GM19240 (cell line): ENCODE results near the gene SPDYE4.

Experiments used
- DNase-seq: peaks from one replicate; pipeline ENCODE4 v3.0.0; 2011; ENCODE audit warnings: low spot score; ENCODE audit not compliant: insufficient read length

Gene SPDYE4

GRCh38 chr17:8713315-8713714 lies 45.0 kb downstream of the SPDYE4 start:
- no peak for DNase-seq

DNA sequence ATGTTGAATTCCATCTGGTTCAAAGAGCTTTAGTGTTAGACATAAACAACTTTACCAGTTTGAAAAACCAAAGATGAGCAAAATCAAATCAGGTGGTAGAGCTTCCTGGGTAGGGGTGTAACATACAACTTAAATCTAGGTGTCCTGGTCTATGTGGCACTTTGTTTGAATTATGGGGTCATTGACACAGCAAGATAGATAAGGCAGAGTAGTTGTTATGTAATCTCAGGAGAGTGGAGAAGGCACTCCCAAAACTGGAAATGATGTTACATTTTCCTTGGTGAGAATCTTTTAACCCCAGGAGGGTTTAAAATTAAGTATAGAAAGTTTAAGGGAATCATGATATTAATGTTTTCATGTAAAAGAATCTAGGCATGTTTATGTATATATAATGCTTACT lies 45.6 kb downstream of the SPDYE4 start:
- no peak for DNase-seq

- no peak for DNase-seq
Measured at GRCh38 chr17:8711291-8711690, 47.1 kb downstream of the SPDYE4 start.

DNA sequence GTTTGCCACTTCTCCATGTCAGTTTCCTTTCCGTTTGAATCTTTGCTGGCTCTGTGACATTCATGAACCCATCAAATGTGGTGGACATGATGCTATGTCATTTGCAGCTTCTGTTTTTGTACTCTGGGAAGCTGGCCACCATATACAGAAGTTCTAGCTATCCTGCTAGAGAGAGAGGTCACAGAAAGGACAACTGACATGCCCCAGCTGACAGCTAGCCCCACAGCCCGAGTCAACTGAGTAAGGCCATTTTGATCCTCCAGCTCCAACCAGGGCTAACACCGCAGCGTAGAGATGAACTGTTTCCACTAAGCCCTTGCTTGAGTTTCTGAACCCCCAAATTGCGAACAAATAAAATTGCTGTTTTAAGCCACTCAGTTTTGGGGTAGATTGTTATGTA lies 47.5 kb downstream of the SPDYE4 start:
- DNase-seq: no peak

GRCh38 chr17:8709006-8709405 lies 49.3 kb downstream of the SPDYE4 start:
- DNase-seq: no peak

DNA sequence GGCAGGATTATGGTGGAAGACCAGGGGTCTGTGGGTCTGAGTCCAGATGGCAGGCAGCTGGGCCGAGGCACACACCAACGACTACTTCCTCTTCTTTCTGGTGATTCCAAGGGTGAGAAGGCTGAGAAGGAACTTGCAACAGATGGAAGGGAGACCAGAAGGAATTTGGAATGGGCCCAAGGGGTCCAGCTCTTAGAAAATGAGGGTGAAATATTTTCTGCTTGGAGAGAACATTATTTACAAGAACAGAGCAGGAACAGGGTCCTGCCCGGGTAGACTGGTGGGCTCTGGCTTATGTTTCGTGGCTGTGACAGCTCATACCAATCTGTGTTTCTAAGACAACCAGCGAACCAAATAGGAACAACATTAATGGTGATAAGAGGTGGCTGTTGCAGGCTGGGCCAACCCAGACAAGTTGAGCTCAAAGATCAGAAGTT lies 50.3 kb downstream of the SPDYE4 start:
- no peak for DNase-seq

GRCh38 chr17:8707332-8708024 lies 50.9 kb downstream of the SPDYE4 start:
- DNase-seq: no peak

GRCh38 chr17:8706431-8706830 lies 51.9 kb downstream of the SPDYE4 start:
- DNase-seq: no peak

GRCh38 chr17:8705427-8705826 lies 52.9 kb downstream of the SPDYE4 start:
- no peak for DNase-seq

DNA sequence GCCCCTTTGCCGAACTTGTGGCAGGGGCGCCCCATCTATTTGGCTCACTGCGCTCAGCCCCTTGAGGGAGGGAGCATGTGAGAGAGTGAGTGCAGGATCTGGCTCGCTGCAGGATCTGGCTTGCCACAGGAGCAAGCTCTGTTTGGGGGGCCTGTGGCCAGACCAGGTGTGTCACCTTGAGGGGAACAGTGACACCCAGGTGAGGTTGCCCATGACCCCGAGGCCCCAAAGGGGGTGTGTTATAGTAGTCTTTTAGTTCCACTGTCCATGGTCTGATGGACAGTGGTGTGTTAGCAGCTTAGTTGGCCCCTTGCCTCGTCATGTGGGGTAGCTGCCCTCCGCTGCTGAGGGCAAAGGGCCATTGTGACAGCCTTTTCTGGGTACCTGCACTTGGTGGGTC lies 55.3 kb downstream of the SPDYE4 start:
- DNase-seq: no peak

- DNase-seq: no peak
Measured at GRCh38 chr17:8701754-8702153, 56.6 kb downstream of the SPDYE4 start.

GRCh38 chr17:8701221-8701620 lies 57.1 kb downstream of the SPDYE4 start:
- no peak for DNase-seq
